Upper lobe of left lung (tissue), 6 donors: ENCODE results near the gene TBC1D3B. TPM values are rescaled to one million over a fixed set of nuclear protein-coding genes. Genes with fewer than 3 reads are reported as not detected.
"Not testable (repeated sequence)": the region's sequence is repeated elsewhere in the genome, so short reads cannot be mapped to it uniquely, and the experiment has no call there.

ENCODE experiments used
- ATAC-seq, 2 donors: fragments of 200-7000 bp; cut with Tn5 transposase; one replicate each; pipeline ENCODE4 v1.9.1; 2022; ENCODE audit warnings: mild to moderate bottlenecking in 2 of 2, moderate library complexity in 2 of 2; ENCODE audit not compliant: low FRiP score in 2 of 2
- DNase-seq, 2 donors: peaks; one replicate each; pipeline ENCODE4 v3.0.0-alpha.2; 2019 to 2020
- H3K27ac ChIP-seq, 4 donors: fragments of 200-600 bp; sonication (generic); one replicate each; pipeline ENCODE4 v1.5.1; 2016 to 2019
- H3K27me3 ChIP-seq, 4 donors: fragments of 200-600 bp; sonication (generic); one replicate each; pipeline ENCODE4 v1.5.1; 2017 to 2019
- H3K36me3 ChIP-seq, 4 donors: fragments of 200-600 bp; sonication (generic); one replicate each; pipeline ENCODE4 v1.5.1; 2016 to 2019
- H3K4me1 ChIP-seq, 4 donors: fragments of 200-600 bp; sonication (generic); one replicate each; pipeline ENCODE4 v1.5.1; 2018 to 2019
- H3K4me3 ChIP-seq, 4 donors: fragments of 200-600 bp; sonication (generic); one replicate each; pipeline ENCODE4 v1.5.1; 2017 to 2019; ENCODE audit warnings: mild to moderate bottlenecking in 2 of 4, moderate library complexity in 1 of 4
- H3K9me3 ChIP-seq, 4 donors: fragments of 200-600 bp; sonication (generic); one replicate each; pipeline ENCODE4 v1.5.1; 2018 to 2019
- EP300 ChIP-seq, 4 donors: sonication (generic); formaldehyde crosslinking; IDR thresholded peaks; one replicate each; pipeline ENCODE4 v1.5.1; 2017; ENCODE audit warnings: antibody characterized with exemption in 4 of 4, control low read depth in 2 of 4
- POLR2A ChIP-seq, 4 donors: fragments of 450-650 bp; IDR thresholded peaks; one replicate each; pipeline ENCODE4 v1.5.1; 2016 to 2017; ENCODE audit warnings: antibody characterized with exemption in 4 of 4, mild to moderate bottlenecking in 2 of 4
- POLR2AphosphoS5 ChIP-seq, 2 donors: sonication (generic); formaldehyde crosslinking; IDR thresholded peaks; one replicate each; pipeline ENCODE4 v1.5.1; 2017; ENCODE audit warnings: antibody characterized with exemption in 2 of 2
- WGBS, 2 donors: methylation state at CpG; one replicate each; pipeline ENCODE4 v1.1.5; 2017 to 2018; 5-methylcytosine and 5-hydroxymethylcytosine counted together
- total RNA-seq, 6 donors: library from RNA; depleted of rRNA in 4 of 6; stranded (reverse); fragments of >200 nt in 4 of 6; gene quantifications; one replicate each; pipeline versions ENCODE4 v1.1.0 to v1.2.1, GENCODE V29; 2016 to 2021
- TF ChIP-seq, protein P1 (sequence below), 6 experiments: fragments of 450-650 bp in 4 of 6; fragments of 200-600 bp in 2 of 6; sonication (generic) in 2 of 6; IDR thresholded peaks; one replicate each; pipeline ENCODE4 v1.5.1; 2016 to 2019; ENCODE audit warnings: antibody characterized with exemption in 6 of 6
- donor health status: DM: no; HTN: no; CAD: no; lungs with moderate emphysema.
- donor health status: DM: no; HTN: yes; CAD: no; lungs with severe emphysema.

Gene TBC1D3B
- total RNA-seq, 6 donors from 2014 or later: 3.6 to 8.9 (median 7.0) TPM; not detected in 1

GRCh38 chr17:36195434-36196130 lies 19.1 kb upstream of the TBC1D3B start:
- Histone ChIP-seq H3K36me3 (no peaks in the 10 kb centered on the region), H3K4me1 (peaks cover 0 to 45% (median 7%) of the 10 kb centered on the region in 4 donors), H3K4me3 (no peak overlapping the region), H3K9me3 (no peaks in the 10 kb centered on the region), H3K27me3 (peaks cover 0 to 4% (median 0%) of the 10 kb centered on the region in 4 donors), H3K27ac (peak overlapping the region in 2 of 4 donors; percentile 18 to 63)
- no peak for ATAC-seq
- 46 to 78% methylated on average over 8 to 10 of the region's 10 CpGs for WGBS, 2 donors
- no peak for DNase-seq
- no peak for TF ChIP-seq POLR2AphosphoS5 (IDR thresholded peaks at IDR 0.05)

GRCh38 chr17:36194832-36195433 lies 18.5 kb upstream of the TBC1D3B start:
- Histone ChIP-seq H3K4me1 (peaks cover 0 to 51% (median 9%) of the 10 kb centered on the region in 4 donors), H3K27ac (peak overlapping the region in 2 of 4 donors; percentile 18 to 63)
- H3K4me3 ChIP-seq, H3K27me3 ChIP-seq, H3K36me3 ChIP-seq, ATAC-seq, DNase-seq, H3K9me3 ChIP-seq: not testable (repeated sequence)
- WGBS, 2 donors: 92% methylated on average over 6 to 10 of the region's 10 CpGs

GRCh38 chr17:36194147-36194831 lies 17.9 kb upstream of the TBC1D3B start:
- ATAC-seq, H3K36me3 ChIP-seq, DNase-seq, H3K27me3 ChIP-seq, H3K27ac ChIP-seq, H3K4me3 ChIP-seq, H3K9me3 ChIP-seq: not testable (repeated sequence)
- H3K4me1 ChIP-seq: peaks cover 0 to 51% (median 9%) of the 10 kb centered on the region in 4 donors
- WGBS, 2 donors: 91 to 92% methylated on average over 6 of the region's 8 CpGs

DNA sequence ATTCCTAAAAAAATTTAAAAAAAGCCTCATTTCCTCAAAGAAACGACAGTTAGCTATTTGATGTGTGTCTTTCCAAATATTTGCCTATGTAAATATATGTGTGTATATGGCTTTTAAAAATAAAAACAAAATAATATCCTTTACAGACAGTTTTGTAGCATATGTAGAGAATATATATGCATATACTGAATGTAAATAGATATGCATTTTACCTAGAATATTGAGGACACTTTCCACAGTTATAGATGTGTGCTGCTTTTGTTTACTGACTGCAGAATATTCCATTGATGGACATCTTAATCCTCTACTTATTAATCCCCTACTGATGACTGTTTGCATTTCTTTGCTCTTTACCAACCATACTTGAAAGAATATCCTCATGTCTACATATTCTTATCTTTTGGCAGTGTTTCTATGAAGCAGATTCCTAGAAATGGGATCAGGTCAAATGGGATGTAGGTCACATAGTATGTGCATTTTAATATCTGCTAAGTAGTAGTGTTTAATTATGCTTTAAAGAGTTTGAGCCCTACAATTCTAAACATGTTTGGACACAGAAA lies 16.9 kb upstream of the TBC1D3B start:
- Histone ChIP-seq H3K4me1 (peaks cover 0 to 56% (median 9%) of the 10 kb centered on the region in 4 donors), H3K4me3 (no peak overlapping the region), H3K9me3 (no peaks in the 10 kb centered on the region), H3K36me3 (no peaks in the 10 kb centered on the region), H3K27me3 (peaks cover 0 to under 1% (median 0%) of the 10 kb centered on the region in 4 donors), H3K27ac (peak overlapping the region in 1 of 4 donors; percentile 62)
- TF ChIP-seq POLR2AphosphoS5 (IDR thresholded peaks at IDR 0.05) (no peak), EP300 (IDR thresholded peaks at IDR 0.05) (no peak), POLR2A (IDR thresholded peaks at IDR 0.05) (no peak)
- TF ChIP-seq, protein P1, sequence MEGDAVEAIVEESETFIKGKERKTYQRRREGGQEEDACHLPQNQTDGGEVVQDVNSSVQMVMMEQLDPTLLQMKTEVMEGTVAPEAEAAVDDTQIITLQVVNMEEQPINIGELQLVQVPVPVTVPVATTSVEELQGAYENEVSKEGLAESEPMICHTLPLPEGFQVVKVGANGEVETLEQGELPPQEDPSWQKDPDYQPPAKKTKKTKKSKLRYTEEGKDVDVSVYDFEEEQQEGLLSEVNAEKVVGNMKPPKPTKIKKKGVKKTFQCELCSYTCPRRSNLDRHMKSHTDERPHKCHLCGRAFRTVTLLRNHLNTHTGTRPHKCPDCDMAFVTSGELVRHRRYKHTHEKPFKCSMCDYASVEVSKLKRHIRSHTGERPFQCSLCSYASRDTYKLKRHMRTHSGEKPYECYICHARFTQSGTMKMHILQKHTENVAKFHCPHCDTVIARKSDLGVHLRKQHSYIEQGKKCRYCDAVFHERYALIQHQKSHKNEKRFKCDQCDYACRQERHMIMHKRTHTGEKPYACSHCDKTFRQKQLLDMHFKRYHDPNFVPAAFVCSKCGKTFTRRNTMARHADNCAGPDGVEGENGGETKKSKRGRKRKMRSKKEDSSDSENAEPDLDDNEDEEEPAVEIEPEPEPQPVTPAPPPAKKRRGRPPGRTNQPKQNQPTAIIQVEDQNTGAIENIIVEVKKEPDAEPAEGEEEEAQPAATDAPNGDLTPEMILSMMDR (IDR thresholded peaks at IDR 0.05): no peak
- 25 to 30% methylated on average over 1 of the region's 1 CpG for WGBS, 2 donors
- DNase-seq (no peak), ATAC-seq (no peak)

DNA sequence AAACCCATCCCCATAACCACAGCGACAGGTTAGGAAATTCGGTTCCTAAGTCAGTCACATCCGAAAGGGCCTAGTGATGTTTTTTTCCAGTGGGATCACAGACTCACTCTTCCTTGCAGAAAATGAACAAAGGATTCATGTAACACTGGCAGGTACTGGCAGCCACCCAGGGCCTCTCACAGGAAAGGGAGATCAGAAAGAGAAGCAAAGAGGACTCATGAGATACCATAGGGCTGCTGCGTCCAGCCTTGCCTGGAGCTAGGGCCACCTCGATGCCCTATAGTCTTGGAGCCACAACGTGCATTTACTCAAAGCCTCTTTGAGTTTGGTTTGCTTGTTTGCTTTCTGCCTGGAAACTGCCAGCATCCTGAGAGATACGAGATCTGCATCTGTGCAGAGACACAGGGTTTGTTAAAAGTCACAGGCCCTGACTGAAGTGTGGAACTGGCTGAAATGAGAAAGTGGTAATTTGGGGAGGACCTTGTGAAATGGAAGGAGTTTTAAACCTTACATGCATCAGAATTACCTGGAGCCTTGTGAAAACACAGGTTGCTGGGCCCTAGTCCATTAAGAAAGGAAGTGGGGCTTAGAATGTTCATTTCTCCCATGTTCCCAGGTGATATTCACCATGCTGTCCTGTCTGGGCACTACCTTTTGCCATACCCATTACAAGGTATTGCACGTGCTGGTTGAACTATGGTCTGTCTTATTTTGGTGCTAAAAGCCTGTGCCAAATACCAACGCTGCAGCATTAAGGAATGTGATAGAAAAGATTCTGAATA lies 14.3 kb upstream of the TBC1D3B start:
- peak overlapping the region in 1 of 4 donors; percentile 20 for H3K27ac ChIP-seq
- not testable (repeated sequence) for DNase-seq, H3K27me3 ChIP-seq, ATAC-seq, H3K9me3 ChIP-seq, H3K36me3 ChIP-seq, H3K4me3 ChIP-seq
- 74 to 76% methylated on average over 9 of the region's 9 CpGs for WGBS, 2 donors
- H3K4me1 ChIP-seq: peaks cover 0 to 59% (median 12%) of the 10 kb centered on the region in 4 donors

DNA sequence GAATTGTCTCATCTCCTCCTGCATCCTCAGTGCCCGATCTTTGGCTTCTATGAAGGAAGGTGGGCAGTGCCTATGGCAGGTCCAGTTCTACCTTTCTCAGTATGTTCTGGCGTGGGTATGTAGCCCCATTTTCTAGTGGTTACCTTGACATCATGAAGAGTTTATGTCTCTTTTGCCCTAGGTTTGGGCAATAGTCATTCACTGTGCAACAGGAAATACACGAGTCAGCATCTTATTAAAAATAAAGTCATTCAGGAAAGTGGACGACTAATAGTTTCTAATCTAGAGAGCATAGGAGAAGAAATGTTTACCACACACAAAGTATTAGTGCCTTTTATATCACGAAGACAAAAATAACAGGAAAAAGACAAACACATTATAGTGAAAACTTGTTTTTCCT lies 13.6 kb upstream of the TBC1D3B start:
- not testable (repeated sequence) for H3K36me3 ChIP-seq, H3K9me3 ChIP-seq, DNase-seq, ATAC-seq, H3K4me3 ChIP-seq, H3K27me3 ChIP-seq
- peaks cover 0 to 54% (median 12%) of the 10 kb centered on the region in 4 donors for H3K4me1 ChIP-seq
- WGBS, 2 donors: 50 to 57% methylated on average over 5 of the region's 5 CpGs
- peak overlapping the region in 1 of 4 donors; percentile 20 for H3K27ac ChIP-seq
